ENCODE measurements around the gene ANKRD66.
A peak's percentile ranks its signal among the peaks of the same experiment; 100 is the strongest.

The ANKRD66 gene

DNA sequence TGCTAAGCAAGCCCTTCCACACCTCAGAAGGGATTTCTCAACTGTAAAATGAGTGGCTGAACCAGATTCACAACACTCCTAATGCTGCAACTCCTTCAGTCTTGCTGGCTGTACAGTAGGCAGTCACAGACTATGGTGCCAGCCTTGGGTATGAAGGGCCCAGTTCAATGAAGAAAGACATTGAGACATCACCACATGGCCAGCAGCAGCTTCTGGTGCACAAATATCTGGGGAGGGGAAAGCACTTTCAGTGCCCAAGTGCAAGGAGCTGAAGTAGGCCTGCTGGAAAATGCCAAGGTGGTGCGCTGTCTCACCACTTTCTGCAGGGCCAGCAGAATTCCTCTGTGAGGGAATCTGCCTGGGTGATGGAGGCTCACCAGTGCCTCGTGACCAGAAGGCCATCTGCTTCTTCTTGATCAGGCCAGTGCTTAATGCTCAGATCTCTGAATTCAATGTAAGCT lies 13.4 kb upstream of the ANKRD66 start:
- CTCF ChIA-PET, result interaction anchor here (0.6 to 1.7 kb wide), 14 partner anchors 9 to 314 kb away, joined by 3 to 6 read pairs (median 3); no protein-coding TSS in a partner anchor
- Histone ChIP-seq H3K4me1 (ENCODE audit: control insufficient read depth, insufficient read depth, low read length) (0 out of 2 replicates have a peak, but pooled peaks cover 4% of the 10 kb centered on the region), H3K4me3 (ENCODE audit: low read depth, low read length) (no peak overlapping the region), H3K27ac (ENCODE audit: extremely low read depth, low read depth, low read length) (no peak overlapping the region), H3K36me3 (ENCODE audit: control insufficient read depth in 2 of 2, insufficient read depth in 1 of 2, low read length in 2 of 2) (no peaks in the 10 kb centered on the region), H3K9me3 (ENCODE audit: control insufficient read depth, insufficient read depth, low read depth, low read length) (no peaks in the 10 kb centered on the region)
- no peak for TF ChIP-seq ZNF670 (tag by site-specific recombination; IDR thresholded peaks at IDR 0.05; ENCODE audit: low read depth)
- TF ChIP-seq PRDM1 (tag by site-specific recombination; IDR thresholded peaks at IDR 0.05), result peak; percentile 69
- POLR2A ChIA-PET, result interaction anchor here (1.1 kb wide), 1 partner anchor 24 kb away, joined by 5 read pairs; no protein-coding TSS in a partner anchor

- Histone ChIP-seq H3K27ac (ENCODE audit: extremely low read depth, low read depth, low read length) (peak within 1 kb of the TSS; percentile 44; the same call in 1 of the 2 replicates), H3K36me3 (ENCODE audit: control insufficient read depth in 2 of 2, insufficient read depth in 1 of 2, low read length in 2 of 2) (no peaks in the 10 kb centered on the region), H3K9me3 (ENCODE audit: control insufficient read depth, insufficient read depth, low read depth, low read length) (no peaks in the 10 kb centered on the region), H3K4me1 (ENCODE audit: control insufficient read depth, insufficient read depth, low read length) (0 out of 2 replicates have a peak, but pooled peaks cover 4% of the 10 kb centered on the region), H3K4me3 (ENCODE audit: low read depth, low read length) (peak within 1 kb of the TSS; percentile 56)
- ChIA-PET POLR2A (interaction anchor here (0.6 to 1.4 kb wide), 4 partner anchors 11 to 34 kb away, joined by 3 to 4 read pairs (median 3); no protein-coding TSS in a partner anchor), CTCF (interaction anchor here (0.6 to 1.8 kb wide), 12 partner anchors 12 to 645 kb away, joined by 3 to 8 read pairs (median 4); no protein-coding TSS in a partner anchor)
- TF ChIP-seq ZNF148 (tag by site-specific recombination; IDR thresholded peaks at IDR 0.05; ENCODE audit: borderline replicate concordance) (no peak), ZNF510 (tag by site-specific recombination; IDR thresholded peaks at IDR 0.05; ENCODE audit: insufficient replicate concordance) (no peak), EGR2 (tag by site-specific recombination; IDR thresholded peaks at IDR 0.05; ENCODE audit: low read depth) (0 out of 2 replicates have a peak, but pooled peaks have one; percentile 36), ZFP37 (tag by site-specific recombination; IDR thresholded peaks at IDR 0.05) (no peak), ZSCAN30 (tag by site-specific recombination; IDR thresholded peaks at IDR 0.05) (peak; percentile 17; the same call in 1 of the 2 replicates), BCL6B (tag by site-specific recombination; IDR thresholded peaks at IDR 0.05) (no peak), ZBTB1 (tag by site-specific recombination; IDR thresholded peaks at IDR 0.05) (no peak), ZNF280D (tag by site-specific recombination; IDR thresholded peaks at IDR 0.05) (no peak), ZNF292 (tag by site-specific recombination; IDR thresholded peaks at IDR 0.05; ENCODE audit: borderline replicate concordance, low read depth) (no peak), ZNF155 (tag by site-specific recombination; IDR thresholded peaks at IDR 0.05) (no peak), ZNF792 (tag by site-specific recombination; IDR thresholded peaks at IDR 0.05) (no peak), ZBTB8A (tag by site-specific recombination; IDR thresholded peaks at IDR 0.05) (peak; percentile 47; the same call in 1 of the 2 replicates)
- TF ChIP-seq, protein P1, sequence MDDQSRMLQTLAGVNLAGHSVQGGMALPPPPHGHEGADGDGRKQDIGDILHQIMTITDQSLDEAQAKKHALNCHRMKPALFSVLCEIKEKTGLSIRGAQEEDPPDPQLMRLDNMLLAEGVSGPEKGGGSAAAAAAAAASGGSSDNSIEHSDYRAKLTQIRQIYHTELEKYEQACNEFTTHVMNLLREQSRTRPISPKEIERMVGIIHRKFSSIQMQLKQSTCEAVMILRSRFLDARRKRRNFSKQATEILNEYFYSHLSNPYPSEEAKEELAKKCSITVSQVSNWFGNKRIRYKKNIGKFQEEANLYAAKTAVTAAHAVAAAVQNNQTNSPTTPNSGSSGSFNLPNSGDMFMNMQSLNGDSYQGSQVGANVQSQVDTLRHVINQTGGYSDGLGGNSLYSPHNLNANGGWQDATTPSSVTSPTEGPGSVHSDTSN (CRISPR knock-in tag; IDR thresholded peaks at IDR 0.05), result peak; percentile 75; the same call in 1 of the 2 replicates
- TF ChIP-seq, protein P2, sequence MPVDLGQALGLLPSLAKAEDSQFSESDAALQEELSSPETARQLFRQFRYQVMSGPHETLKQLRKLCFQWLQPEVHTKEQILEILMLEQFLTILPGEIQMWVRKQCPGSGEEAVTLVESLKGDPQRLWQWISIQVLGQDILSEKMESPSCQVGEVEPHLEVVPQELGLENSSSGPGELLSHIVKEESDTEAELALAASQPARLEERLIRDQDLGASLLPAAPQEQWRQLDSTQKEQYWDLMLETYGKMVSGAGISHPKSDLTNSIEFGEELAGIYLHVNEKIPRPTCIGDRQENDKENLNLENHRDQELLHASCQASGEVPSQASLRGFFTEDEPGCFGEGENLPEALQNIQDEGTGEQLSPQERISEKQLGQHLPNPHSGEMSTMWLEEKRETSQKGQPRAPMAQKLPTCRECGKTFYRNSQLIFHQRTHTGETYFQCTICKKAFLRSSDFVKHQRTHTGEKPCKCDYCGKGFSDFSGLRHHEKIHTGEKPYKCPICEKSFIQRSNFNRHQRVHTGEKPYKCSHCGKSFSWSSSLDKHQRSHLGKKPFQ (tag by site-specific recombination; IDR thresholded peaks at IDR 0.05), result 0 out of 2 replicates have a peak, but pooled peaks have one; percentile 13
- TF ChIP-seq, protein P3, sequence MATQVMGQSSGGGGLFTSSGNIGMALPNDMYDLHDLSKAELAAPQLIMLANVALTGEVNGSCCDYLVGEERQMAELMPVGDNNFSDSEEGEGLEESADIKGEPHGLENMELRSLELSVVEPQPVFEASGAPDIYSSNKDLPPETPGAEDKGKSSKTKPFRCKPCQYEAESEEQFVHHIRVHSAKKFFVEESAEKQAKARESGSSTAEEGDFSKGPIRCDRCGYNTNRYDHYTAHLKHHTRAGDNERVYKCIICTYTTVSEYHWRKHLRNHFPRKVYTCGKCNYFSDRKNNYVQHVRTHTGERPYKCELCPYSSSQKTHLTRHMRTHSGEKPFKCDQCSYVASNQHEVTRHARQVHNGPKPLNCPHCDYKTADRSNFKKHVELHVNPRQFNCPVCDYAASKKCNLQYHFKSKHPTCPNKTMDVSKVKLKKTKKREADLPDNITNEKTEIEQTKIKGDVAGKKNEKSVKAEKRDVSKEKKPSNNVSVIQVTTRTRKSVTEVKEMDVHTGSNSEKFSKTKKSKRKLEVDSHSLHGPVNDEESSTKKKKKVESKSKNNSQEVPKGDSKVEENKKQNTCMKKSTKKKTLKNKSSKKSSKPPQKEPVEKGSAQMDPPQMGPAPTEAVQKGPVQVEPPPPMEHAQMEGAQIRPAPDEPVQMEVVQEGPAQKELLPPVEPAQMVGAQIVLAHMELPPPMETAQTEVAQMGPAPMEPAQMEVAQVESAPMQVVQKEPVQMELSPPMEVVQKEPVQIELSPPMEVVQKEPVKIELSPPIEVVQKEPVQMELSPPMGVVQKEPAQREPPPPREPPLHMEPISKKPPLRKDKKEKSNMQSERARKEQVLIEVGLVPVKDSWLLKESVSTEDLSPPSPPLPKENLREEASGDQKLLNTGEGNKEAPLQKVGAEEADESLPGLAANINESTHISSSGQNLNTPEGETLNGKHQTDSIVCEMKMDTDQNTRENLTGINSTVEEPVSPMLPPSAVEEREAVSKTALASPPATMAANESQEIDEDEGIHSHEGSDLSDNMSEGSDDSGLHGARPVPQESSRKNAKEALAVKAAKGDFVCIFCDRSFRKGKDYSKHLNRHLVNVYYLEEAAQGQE (tag by site-specific recombination; IDR thresholded peaks at IDR 0.05), result peak; percentile 22; the same call in 1 of the 2 replicates
These were observed 11.6 kb upstream of the ANKRD66 start, which contains the start of gene PLA2G7 for GRCh38 chr6:46734867-46735719. Gene PLA2G7, minus strand, starts transcription at chr6:46735375. Its CDS starts 12,484 bp downstream, at chr6:46722891.
